Activated CD8-positive, alpha-beta memory T cell treated with anti-CD3 and anti-CD28 coated beads for 48 hours (primary cell): Measurements from ENCODE around the gene SLC4A1AP.
"Not testable (repeated sequence)": the region's sequence is repeated elsewhere in the genome, so short reads cannot be mapped to it uniquely, and the experiment has no call there.

Experiments
- DNase-seq, 3 experiments: peaks; one replicate each; pipeline ENCODE4 v3.0.0-alpha.2; 2020; ENCODE audit warnings: low read depth in 2 of 3, low spot score in 2 of 3

Gene SLC4A1AP

DNA sequence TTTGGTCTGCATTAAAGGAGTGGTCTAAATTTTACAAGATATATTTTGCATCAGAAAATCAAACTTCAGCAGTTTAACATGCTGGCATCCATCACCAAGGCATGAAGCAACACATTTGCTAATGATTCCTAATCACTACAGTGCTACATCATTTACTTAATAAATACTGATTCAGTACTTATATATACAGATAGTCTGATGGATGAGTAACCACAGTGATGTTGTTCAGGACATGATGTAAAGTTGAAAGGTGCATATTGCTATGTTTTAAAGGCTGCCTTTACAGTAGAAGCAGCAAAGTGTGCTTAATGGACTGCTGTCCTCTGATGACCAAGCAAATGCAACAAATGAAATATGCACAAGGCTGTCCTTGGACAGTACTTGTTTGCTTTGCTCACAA, 11.3 kb upstream of the SLC4A1AP start:
- no peak for DNase-seq

DNA sequence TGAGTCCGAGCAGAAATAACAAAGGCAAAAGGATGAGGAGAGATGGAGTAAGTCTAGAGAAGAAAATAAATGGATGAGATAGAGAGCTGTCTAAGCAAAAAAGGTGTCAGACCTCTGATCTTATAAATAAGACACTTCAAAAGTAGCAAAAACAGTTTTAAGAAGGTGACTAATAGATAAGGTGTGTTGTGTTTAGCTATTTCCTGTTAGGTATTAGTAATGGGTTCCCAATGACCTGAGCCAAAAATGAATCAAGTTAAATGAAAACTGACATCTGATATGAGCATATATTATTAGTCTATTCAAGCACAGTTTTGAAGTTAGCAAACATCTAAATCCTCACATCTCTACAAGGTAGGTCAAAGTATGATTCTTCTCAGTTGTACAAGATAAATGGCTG, 10.9 kb upstream of the SLC4A1AP start:
- DNase-seq: no peak

GRCh38 chr2:27653397-27653796, 10.3 kb upstream of the SLC4A1AP start:
- DNase-seq: no peak

- no peak for DNase-seq
Observed at GRCh38 chr2:27655155-27655951, 8.3 kb upstream of the SLC4A1AP start.

DNA sequence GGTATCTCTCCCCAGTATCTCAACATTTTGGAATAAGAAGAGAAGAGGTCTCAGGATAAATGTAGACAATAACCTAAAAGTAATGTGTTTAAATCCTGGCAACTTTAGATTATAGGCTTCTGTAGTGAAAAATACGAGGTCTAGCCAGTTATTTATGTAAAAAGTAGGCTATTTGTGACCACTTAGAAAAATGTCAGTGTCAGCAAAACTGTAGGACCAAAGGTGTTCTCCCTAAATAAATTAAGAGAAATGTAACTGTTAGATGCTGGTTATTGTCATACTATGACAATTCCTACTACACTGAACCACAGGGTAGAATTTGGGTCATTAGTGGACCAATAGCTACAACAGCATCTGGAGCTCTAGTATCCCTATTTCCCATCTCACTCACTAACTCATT, 2.3 kb upstream of the SLC4A1AP start:
- no peak for DNase-seq

DNA sequence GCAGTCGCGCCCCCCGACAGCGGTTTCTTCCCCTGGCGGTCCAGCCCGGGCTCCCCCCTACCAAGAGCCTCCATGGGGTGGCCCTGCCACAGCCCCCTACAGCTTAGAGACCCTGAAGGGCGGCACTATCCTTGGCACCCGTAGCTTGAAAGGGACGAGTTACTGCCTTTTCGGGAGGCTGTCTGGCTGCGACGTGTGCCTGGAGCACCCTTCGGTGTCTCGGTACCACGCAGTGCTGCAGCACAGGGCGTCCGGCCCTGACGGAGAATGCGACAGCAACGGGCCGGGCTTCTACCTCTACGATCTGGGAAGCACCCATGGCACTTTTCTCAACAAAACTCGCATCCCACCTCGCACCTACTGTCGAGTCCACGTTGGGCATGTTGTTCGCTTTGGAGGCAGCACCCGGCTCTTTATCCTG, 475 bp downstream of the SLC4A1AP start:
- no peak for DNase-seq

- DNase-seq: no peak
Observed at GRCh38 chr2:27664622-27665363, 1.1 kb downstream of the SLC4A1AP start.

DNA sequence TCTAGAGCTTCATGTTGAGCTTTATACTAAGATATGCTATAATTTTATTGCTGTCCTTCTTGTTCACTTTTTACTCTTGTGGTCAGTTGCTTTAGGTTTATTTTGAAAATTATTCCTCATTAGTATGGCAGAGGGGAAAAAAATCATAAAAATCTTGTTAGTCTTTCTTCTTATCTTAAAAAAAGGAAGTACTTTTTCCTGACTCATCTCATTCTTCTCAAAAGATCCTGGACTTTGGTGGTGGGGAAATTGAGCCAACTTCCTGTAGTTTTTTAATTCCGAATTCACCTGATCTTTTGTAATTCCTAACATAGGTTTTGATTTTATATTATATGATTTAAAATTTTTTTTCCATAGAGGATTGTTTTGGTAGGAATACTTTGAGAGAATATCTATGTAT, 3.8 kb downstream of the SLC4A1AP start:
- DNase-seq: no peak

DNA sequence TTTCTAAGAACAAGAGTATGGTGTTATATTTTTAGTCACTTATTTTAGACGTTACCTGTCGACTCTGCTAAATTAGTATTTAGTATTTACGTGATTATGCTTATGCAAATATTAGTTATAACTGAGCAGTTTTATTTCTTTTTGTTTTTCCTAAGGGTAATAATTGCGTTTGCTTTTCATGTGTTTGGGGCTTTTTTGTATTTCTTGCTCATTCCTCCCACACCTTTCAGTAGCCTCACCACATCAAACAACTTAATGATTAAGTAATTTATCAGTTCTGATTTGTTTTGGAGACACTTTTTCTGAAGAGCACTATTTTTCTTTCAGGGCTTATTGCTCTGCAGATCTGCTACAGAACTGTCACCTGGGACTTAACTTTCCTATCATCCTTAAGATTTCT, 7.5 kb downstream of the SLC4A1AP start:
- DNase-seq: no peak

DNA sequence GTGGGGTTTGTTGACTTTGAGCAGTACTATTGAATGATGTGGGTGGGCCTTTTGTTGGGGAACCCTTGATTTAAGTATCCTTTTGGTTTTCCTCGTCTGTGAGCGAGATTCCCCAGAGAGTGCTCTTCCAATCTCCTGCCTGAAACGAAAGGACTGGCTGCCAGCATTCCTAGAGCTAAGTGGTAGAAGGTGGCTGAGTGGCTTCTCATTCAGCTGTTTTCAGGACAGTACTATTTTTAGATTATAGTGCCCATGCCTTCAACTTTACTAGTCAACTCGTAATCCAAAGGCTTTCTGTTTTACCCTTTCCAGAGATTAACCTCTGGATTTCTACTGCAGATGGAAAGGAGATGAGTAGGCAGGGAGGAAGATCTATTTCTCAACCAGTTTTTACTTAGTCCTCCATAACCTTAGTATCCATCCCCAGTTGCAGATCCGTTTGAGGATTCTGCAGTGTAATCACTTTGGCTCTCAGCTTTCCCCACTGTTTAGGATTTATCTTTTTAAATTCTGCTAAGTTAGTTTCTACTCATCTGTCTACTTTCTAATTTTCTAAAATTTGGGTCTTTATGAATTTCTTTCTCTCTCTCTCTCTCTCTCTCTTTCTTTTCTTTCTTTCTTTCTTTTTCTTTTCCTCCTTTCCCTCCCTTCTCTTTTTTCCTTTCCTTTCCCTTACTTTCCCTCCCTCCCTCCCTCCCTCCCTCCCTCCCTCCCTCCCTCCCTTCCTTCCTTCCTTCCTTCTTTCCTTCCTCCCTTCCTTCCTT, 9.2 kb downstream of the SLC4A1AP start:
- no peak for DNase-seq

DNA sequence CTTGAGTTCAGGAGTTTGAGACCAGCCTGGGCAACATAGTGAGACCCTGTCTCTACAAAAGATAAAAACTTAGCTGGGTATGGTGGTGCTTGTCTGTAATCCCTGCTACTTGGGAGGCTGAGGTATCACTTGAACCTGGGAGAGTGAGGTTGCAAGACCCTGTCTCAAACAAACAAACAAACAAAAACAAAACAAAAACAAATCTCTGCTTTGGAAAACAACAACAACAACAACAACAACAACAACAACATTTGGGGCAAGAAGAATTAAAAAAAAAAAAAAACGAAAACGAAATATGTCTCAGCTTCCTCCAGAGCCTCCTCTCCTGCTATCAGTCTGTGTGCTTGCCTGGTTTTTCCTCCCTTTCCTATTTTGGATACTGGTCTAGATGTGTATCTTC, 16.9 kb downstream of the SLC4A1AP start:
- DNase-seq: no peak

GRCh38 chr2:27681841-27682240, 18.2 kb downstream of the SLC4A1AP start:
- DNase-seq: no peak

- not testable (repeated sequence) for DNase-seq
Observed at GRCh38 chr2:27682334-27682771, 18.7 kb downstream of the SLC4A1AP start.

- DNase-seq: peak; percentile 54 to 93 (median 57)
Observed at GRCh38 chr2:27683390-27684071, 19.8 kb downstream of the SLC4A1AP start.

- DNase-seq: not testable (repeated sequence)
Observed at GRCh38 chr2:27685006-27685405, 21.3 kb downstream of the SLC4A1AP start.

GRCh38 chr2:27685577-27685976, 21.9 kb downstream of the SLC4A1AP start:
- DNase-seq: no peak

GRCh38 chr2:27687232-27687631, 23.5 kb downstream of the SLC4A1AP start:
- no peak for DNase-seq

DNA sequence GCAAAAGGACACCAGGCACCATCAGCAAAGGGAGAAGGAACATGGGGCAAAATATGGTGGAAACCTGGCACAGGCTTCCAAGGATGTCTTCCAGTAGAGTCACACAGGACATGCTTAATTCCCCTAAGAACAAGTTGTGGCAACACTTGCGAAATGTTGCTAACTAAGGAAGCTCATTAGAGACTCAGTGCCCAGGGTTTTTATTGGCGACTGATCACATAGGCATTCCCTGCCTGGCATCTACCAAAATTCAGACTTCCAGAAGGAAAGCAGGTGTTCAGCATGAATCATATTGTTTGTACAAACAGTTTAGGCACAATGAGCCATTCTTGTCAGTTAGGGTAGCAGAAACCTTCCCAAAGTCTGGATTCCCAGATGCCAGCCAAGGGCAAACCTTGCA, 25.7 kb downstream of the SLC4A1AP start:
- no peak for DNase-seq

- DNase-seq: no peak
Observed at GRCh38 chr2:27690052-27690451, 26.4 kb downstream of the SLC4A1AP start.

DNA sequence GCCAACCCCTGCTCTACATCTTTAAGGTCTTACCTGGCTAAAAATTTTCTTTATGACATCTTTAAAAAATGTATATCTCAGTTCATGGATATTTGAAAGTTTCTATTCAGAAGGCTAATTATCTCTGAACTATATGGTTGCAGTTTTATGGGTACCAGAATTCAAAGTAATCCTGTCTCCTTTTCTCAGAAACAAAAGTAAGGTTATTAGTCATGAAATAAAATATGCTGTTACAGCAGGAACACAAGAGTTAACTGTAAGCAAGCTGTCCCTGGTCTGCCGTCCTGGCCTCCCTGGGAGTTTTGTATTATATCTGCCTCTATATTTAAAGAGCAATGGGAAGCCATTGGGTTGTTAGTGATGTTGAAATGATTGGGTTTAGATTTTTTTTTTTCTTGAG, 34.0 kb downstream of the SLC4A1AP start:
- DNase-seq: no peak

- DNase-seq: no peak
Observed at GRCh38 chr2:27701676-27702075, 38.0 kb downstream of the SLC4A1AP start.
